Neuronal stem cell (in vitro differentiated cells): ENCODE results near the gene TULP1.

Source experiments
- DNase-seq: peaks from one replicate; pipeline ENCODE4 v3.0.0-alpha.2; 2013; ENCODE audit warnings: low spot score
- H2AFZ ChIP-seq: one replicate; pipeline ENCODE4 v1.6.1; 2013; ENCODE audit warnings: mild to moderate bottlenecking, low read length, inconsistent platforms
- H2AK5ac ChIP-seq: 2 replicates; pipeline ENCODE4 v1.6.1; 2013; ENCODE audit warnings: low read depth, mild to moderate bottlenecking, inconsistent platforms, low read length, moderate library complexity, mixed read lengths
- H2BK120ac ChIP-seq: 2 replicates; pipeline ENCODE4 v1.6.1; 2013; ENCODE audit warnings: low read depth, mild to moderate bottlenecking, inconsistent platforms, low read length, moderate library complexity, mixed read lengths
- H2BK12ac ChIP-seq: one replicate; pipeline ENCODE4 v1.6.1; 2013; ENCODE audit warnings: low read length, inconsistent platforms
- H2BK15ac ChIP-seq: 2 replicates; pipeline ENCODE4 v1.6.1; 2013; ENCODE audit warnings: mild to moderate bottlenecking, low read length, inconsistent platforms, mixed read lengths
- H2BK5ac ChIP-seq: one replicate; pipeline ENCODE4 v1.6.1; 2013; ENCODE audit warnings: inconsistent platforms, mild to moderate bottlenecking, low read length, moderate library complexity
- H3K14ac ChIP-seq: one replicate; pipeline ENCODE4 v1.6.1; 2013; ENCODE audit warnings: low read length, inconsistent platforms
- H3K18ac ChIP-seq: 2 replicates; pipeline ENCODE4 v1.6.1; 2013; ENCODE audit warnings: low read length, inconsistent platforms
- H3K23ac ChIP-seq: 2 replicates; pipeline ENCODE4 v1.6.1; 2013; ENCODE audit warnings: low read depth, mild to moderate bottlenecking, mixed read lengths, low read length, inconsistent platforms; ENCODE audit not compliant: poor library complexity
- H3K27ac ChIP-seq: replicated peaks from 3 replicates; pipeline ENCODE4 v1.5.1; 2013; ENCODE audit warnings: low read length, inconsistent platforms
- H3K27me3 ChIP-seq, 3 experiments: 2 replicates each; pipeline ENCODE4 v1.6.1; 2013; ENCODE audit warnings: low read length in 3 of 3, mild to moderate bottlenecking in 2 of 3, inconsistent platforms in 1 of 3, low read depth in 1 of 3, mixed read lengths in 1 of 3, moderate library complexity in 1 of 3; ENCODE audit not compliant: control insufficient read depth in 3 of 3, insufficient read depth in 3 of 3
- H3K36me3 ChIP-seq, 2 donors: replicated peaks in 1 of 2; 2 replicates each; pipeline ENCODE4 v1.6.1; 2013; ENCODE audit warnings: low read length in 2 of 2; ENCODE audit not compliant: control insufficient read depth in 2 of 2, insufficient read depth in 2 of 2
- H3K4ac ChIP-seq: 2 replicates; pipeline ENCODE4 v1.6.1; 2013; ENCODE audit warnings: inconsistent platforms, mild to moderate bottlenecking, low read length, moderate library complexity
- H3K4me1 ChIP-seq, 2 donors: 1 replicate in 1 of 2; 2 replicates in 1 of 2; pipeline ENCODE4 v1.6.1; 2013; ENCODE audit warnings: low read length in 2 of 2, low read depth in 1 of 2; ENCODE audit not compliant: control insufficient read depth in 2 of 2, insufficient read depth in 1 of 2
- H3K4me2 ChIP-seq: one replicate; pipeline ENCODE4 v1.6.1; 2013; ENCODE audit warnings: mild to moderate bottlenecking, low read length, inconsistent platforms; ENCODE audit not compliant: insufficient read depth, poor library complexity, severe bottlenecking
- H3K4me3 ChIP-seq, 2 donors: 2 replicates each; pipeline ENCODE4 v1.5.1; 2013; ENCODE audit warnings: low read length in 2 of 2, mild to moderate bottlenecking in 2 of 2, inconsistent platforms in 1 of 2, moderate library complexity in 1 of 2
- H3K79me1 ChIP-seq: one replicate; pipeline ENCODE4 v1.6.1; 2013; ENCODE audit warnings: low read depth, mild to moderate bottlenecking, inconsistent platforms, low read length, moderate library complexity
- H3K9ac ChIP-seq: one replicate; pipeline ENCODE4 v1.6.1; 2013; ENCODE audit warnings: mild to moderate bottlenecking, low read depth, low read length, inconsistent platforms; ENCODE audit not compliant: poor library complexity
- H3K9me3 ChIP-seq, 2 donors: replicated peaks in 1 of 2; 2 replicates each; pipeline versions ENCODE3 to v1.6.1; 2013; ENCODE audit warnings: low read length in 2 of 2, mild to moderate bottlenecking in 2 of 2, inconsistent platforms in 1 of 2, low read depth in 1 of 2, mixed read lengths in 1 of 2, moderate library complexity in 1 of 2; ENCODE audit not compliant: control insufficient read depth in 2 of 2, insufficient read depth in 1 of 2
- H4K8ac ChIP-seq: one replicate; pipeline ENCODE4 v1.6.1; 2013; ENCODE audit warnings: low read depth, mild to moderate bottlenecking, inconsistent platforms, low read length, moderate library complexity
- H4K91ac ChIP-seq: one replicate; pipeline ENCODE4 v1.6.1; 2013; ENCODE audit warnings: low read length, low read depth, mild to moderate bottlenecking, inconsistent platforms; ENCODE audit not compliant: poor library complexity
- WGBS, 2 donors: extraction: QIAGEN DNeasy Blood & Tissue Kit; methylation state at CpG; one replicate each; pipeline ENCODE4 v1.1.7; 2013; ENCODE audit warnings: missing lambda C conversion rate in 2 of 2, mixed read lengths in 1 of 2; ENCODE audit not compliant: insufficient read length in 2 of 2, insufficient replicate concordance in 1 of 2; ENCODE audit errors: extremely low coverage in 2 of 2; 5-methylcytosine and 5-hydroxymethylcytosine counted together

The TULP1 gene

DNA sequence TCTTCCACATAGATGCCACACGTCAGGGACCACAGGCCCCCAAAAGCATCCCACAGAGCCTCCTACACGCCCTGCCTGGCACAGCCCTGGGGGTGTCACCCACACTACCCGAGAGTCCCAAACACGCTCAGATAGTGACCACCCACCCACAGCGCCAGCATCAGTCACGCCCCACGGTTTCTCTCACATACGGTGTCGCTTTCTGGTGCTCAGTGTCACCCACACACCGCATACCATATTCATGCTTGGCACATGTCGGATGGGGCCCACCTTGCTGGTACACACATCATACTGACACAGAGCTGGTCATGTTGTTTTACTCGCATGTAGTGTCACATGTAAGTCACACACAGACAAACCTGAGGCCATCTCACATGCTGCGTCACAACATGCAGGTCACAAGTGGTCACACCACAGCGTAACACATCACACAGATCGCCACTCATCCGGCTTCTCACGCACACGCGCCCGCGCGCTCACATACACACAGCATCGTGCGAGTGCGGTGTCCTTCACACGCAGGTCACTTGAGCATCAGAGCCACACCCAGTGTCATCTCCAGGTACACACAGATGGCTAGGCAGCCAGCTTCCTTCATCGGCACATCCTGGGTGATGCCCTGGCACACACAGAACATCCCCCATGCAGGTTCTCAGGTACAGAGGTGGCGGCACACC lies 19.3 kb downstream of the TULP1 start:
- peak overlapping the region; percentile 54 for H2AK5ac ChIP-seq
- H2BK5ac ChIP-seq: no peak overlapping the region
- no peak overlapping the region for H4K8ac ChIP-seq
- H3K79me1 ChIP-seq: peaks cover 14% of the 10 kb centered on the region
- peak overlapping the region; percentile 59 for H2BK12ac ChIP-seq
- WGBS, 2 donors: no CpG with 5 or more reads among the region's 28 CpGs
- H2BK15ac ChIP-seq: peak overlapping the region; percentile 18
- peak overlapping the region; percentile 38 for H3K9ac ChIP-seq
- H3K9me3 ChIP-seq: peaks cover 0 to 2% of the 10 kb centered on the region in 2 donors
- peak overlapping the region; percentile 40 for H3K14ac ChIP-seq
- no peak overlapping the region for H3K4ac ChIP-seq
- H3K18ac ChIP-seq: peak overlapping the region; percentile 46
- H3K27ac ChIP-seq: no peak overlapping the region
- H3K23ac ChIP-seq: peak overlapping the region; percentile 21
- peak overlapping the region in 1 of 2 donors; percentile 3 for H3K4me3 ChIP-seq
- H4K91ac ChIP-seq: peak overlapping the region; percentile 11
- no peaks in the 10 kb centered on the region for H3K27me3 ChIP-seq
- no peak for DNase-seq
- H3K36me3 ChIP-seq: peaks cover 0 to 3% of the 10 kb centered on the region in 2 donors
- H2AFZ ChIP-seq: no peak overlapping the region
- peaks cover 65 to 69% of the 10 kb centered on the region in 2 donors for H3K4me1 ChIP-seq
- no peak overlapping the region for H3K4me2 ChIP-seq
- H2BK120ac ChIP-seq: no peak overlapping the region

DNA sequence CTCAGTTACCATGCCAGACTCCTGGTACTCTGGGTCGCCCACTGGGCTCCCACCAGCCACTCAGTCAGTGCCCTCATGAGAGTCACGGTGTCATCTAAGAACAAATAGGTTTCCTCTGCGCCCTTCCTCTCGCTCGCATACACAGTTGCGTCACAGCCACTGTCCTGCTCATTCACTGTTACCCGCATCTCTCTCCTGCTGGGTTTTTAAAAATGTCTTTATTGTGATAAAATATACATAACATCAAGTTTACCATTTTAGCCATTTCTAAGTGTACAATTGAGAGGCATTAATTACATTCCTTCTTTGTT lies 19.8 kb downstream of the TULP1 start:
- H2BK5ac ChIP-seq: no peak overlapping the region
- H2AK5ac ChIP-seq: peak overlapping the region; percentile 39
- H2BK12ac ChIP-seq: no peak overlapping the region
- H3K14ac ChIP-seq: no peak overlapping the region
- H4K8ac ChIP-seq: no peak overlapping the region
- H3K4ac ChIP-seq: no peak overlapping the region
- peaks cover 14% of the 10 kb centered on the region for H3K79me1 ChIP-seq
- peaks cover 0 to 2% of the 10 kb centered on the region in 2 donors for H3K9me3 ChIP-seq
- no peak for DNase-seq
- no CpG with 5 or more reads among the region's 7 CpGs for WGBS, 2 donors
- H2AFZ ChIP-seq: no peak overlapping the region
- no peak overlapping the region for H2BK15ac ChIP-seq
- H3K18ac ChIP-seq: no peak overlapping the region
- no peak overlapping the region for H3K27ac ChIP-seq
- H4K91ac ChIP-seq: no peak overlapping the region
- no peak overlapping the region for H3K4me3 ChIP-seq
- no peak overlapping the region for H3K4me2 ChIP-seq
- H2BK120ac ChIP-seq: no peak overlapping the region
- no peak overlapping the region for H3K23ac ChIP-seq
- peaks cover 63 to 67% of the 10 kb centered on the region in 2 donors for H3K4me1 ChIP-seq
- H3K36me3 ChIP-seq: peaks cover 0 to 3% of the 10 kb centered on the region in 2 donors
- H3K9ac ChIP-seq: no peak overlapping the region
- no peaks in the 10 kb centered on the region for H3K27me3 ChIP-seq

DNA sequence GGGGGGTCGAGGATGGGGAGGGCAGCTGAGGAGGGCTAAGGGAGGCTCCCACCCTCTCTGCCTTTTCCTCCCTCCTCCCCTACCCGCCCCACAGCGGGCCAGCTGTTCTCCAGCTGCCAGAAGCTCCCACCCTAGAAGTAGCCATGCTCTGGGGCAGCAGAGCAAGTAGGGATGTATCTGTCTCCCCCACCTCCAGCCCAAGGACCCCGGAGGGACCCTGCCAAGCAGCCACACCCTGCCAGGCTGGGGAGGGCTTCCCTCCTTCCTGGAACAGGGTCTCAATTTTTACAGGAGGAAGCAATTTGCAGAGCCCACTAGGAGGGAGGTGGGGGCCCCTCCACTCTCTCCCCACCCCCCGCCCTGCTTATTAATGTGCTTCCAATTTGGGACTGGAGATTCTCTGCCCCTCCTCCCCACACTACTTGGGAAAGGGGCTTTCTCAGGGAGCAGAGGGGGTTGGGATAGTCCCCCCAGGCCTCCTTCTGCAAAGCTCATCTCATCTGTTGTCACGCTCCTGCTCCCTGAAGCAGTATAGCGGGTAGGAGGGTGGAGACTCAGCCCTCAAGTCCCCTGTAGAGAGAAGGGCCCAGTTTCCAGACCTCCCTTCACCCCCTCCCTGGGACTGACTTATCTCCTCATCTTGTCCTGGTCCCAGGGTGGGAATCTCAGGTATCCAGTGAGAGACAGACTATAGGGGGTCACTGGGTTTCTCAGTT lies 20.3 kb downstream of the TULP1 start:
- H3K4me1 ChIP-seq: peaks cover 67% of the 10 kb centered on the region in 2 donors
- peak overlapping the region; percentile 88 for H2AK5ac ChIP-seq
- no peak overlapping the region for H3K9ac ChIP-seq
- H2BK5ac ChIP-seq: peak overlapping the region; percentile 62
- no CpG with 5 or more reads among the region's 7 CpGs for WGBS, 2 donors
- no peak overlapping the region for H4K91ac ChIP-seq
- no peak overlapping the region for H2BK120ac ChIP-seq
- peaks cover 0 to 3% of the 10 kb centered on the region in 2 donors for H3K36me3 ChIP-seq
- no peak for DNase-seq
- H2AFZ ChIP-seq: no peak overlapping the region
- H3K4ac ChIP-seq: no peak overlapping the region
- H3K9me3 ChIP-seq: peaks cover 0 to 2% of the 10 kb centered on the region in 2 donors
- no peak overlapping the region for H4K8ac ChIP-seq
- no peak overlapping the region for H3K4me2 ChIP-seq
- H2BK15ac ChIP-seq: peak overlapping the region; percentile 47
- H3K27ac ChIP-seq: no peak overlapping the region
- H3K23ac ChIP-seq: no peak overlapping the region
- H3K14ac ChIP-seq: no peak overlapping the region
- no peak overlapping the region for H3K4me3 ChIP-seq
- H2BK12ac ChIP-seq: peak overlapping the region; percentile 50
- no peaks in the 10 kb centered on the region for H3K27me3 ChIP-seq
- peaks cover 14% of the 10 kb centered on the region for H3K79me1 ChIP-seq
- H3K18ac ChIP-seq: peak overlapping the region; percentile 91

DNA sequence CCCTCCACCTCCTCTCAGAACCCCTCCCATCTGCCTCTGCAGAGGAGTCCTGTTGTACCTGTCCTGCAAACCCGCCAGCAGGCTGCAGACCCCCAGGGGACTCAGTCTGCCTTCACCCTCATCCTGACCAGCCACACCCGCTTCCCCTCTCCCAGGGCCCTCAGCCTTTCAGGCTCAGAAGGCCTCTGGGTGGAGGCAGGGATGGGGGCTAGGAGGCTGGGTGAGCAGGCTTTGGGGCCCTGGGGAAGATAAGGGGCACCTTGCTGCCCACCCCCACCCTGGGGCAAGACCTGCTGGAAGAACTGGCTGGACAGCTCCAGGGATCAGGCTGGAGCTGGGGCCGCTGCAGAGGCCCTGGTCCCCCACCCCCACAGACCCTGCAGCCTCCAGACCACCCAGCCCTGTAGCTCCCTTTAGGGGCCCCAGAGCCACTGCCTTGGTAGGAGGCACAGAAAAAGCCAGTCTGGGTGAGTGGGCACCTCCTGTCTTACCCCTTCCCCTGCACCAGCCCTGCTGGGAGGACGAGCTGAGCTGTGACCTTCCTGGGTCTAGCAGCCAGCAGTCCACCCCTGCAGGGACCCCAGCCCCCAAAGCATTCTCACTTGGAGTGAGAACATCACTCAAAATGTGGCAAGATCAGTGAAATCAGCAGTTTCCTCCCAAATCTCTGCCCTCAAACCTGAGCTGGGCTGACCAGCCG lies 21.0 kb downstream of the TULP1 start:
- Histone ChIP-seq H3K27me3 (no peaks in the 10 kb centered on the region), H3K4me1 (peaks cover 67 to 69% of the 10 kb centered on the region in 2 donors), H2AFZ (no peak overlapping the region), H3K14ac (no peak overlapping the region), H3K9me3 (peaks cover 0 to 2% of the 10 kb centered on the region in 2 donors), H2BK15ac (peak overlapping the region; percentile 98), H3K79me1 (peaks cover 14% of the 10 kb centered on the region), H3K36me3 (peaks cover 3% of the 10 kb centered on the region in 2 donors), H3K4me3 (no peak overlapping the region), H2BK12ac (peak overlapping the region; percentile 66), H3K27ac (no peak overlapping the region), H2BK5ac (peak overlapping the region; percentile 62), H2BK120ac (peak overlapping the region; percentile 14), H2AK5ac (peak overlapping the region; percentile 97), H3K4me2 (no peak overlapping the region), H4K8ac (no peak overlapping the region), H3K18ac (peak overlapping the region; percentile 91), H3K9ac (peak overlapping the region; percentile 51), H4K91ac (peak overlapping the region; percentile 54), H3K4ac (no peak overlapping the region), H3K23ac (peak overlapping the region; percentile 32)
- no peak for DNase-seq
- WGBS, 2 donors: no CpG with 5 or more reads among the region's 5 CpGs
